ENCODE data around the gene OTULIN.

GRCh38 chr5:14748180-14748900 lies 83.8 kb downstream of the OTULIN start:
- no peak for TF ChIP-seq MYC (CRISPR knock-in tag; IDR thresholded peaks at IDR 0.05; ENCODE audit: borderline replicate concordance)
- no peak for TF ChIP-seq CHD2 (IDR thresholded peaks at IDR 0.05; ENCODE audit: low read depth, low read length)
- no peak for TF ChIP-seq CTCF (CRISPR knock-in tag; IDR thresholded peaks at IDR 0.05)
- TF ChIP-seq POLR2A (IDR thresholded peaks at IDR 0.05; ENCODE audit: insufficient read depth in 1 of 2, low read depth in 2 of 2, low read length in 2 of 2): no peak
- no peak for TF ChIP-seq FOXM1 (CRISPR knock-in tag; IDR thresholded peaks at IDR 0.05)
- TF ChIP-seq ZBTB34 (CRISPR knock-in tag; IDR thresholded peaks at IDR 0.05): no peak
- TF ChIP-seq E2F1 (CRISPR knock-in tag; IDR thresholded peaks at IDR 0.05): no peak
- TF ChIP-seq GABPA (IDR thresholded peaks at IDR 0.05; ENCODE audit: low read depth, low read length): no peak
- no peak for TF ChIP-seq GABPA (CRISPR knock-in tag; IDR thresholded peaks at IDR 0.05; ENCODE audit: low read depth)
- TF ChIP-seq AFF4 (CRISPR knock-in tag; IDR thresholded peaks at IDR 0.05): no peak
- TF ChIP-seq ARNT (IDR thresholded peaks at IDR 0.05): no peak
- no peak for TF ChIP-seq SMAD1 (CRISPR knock-in tag; IDR thresholded peaks at IDR 0.05; ENCODE audit: borderline replicate concordance, low read depth)
- TF ChIP-seq RELA (CRISPR knock-in tag; IDR thresholded peaks at IDR 0.05): no peak
- TF ChIP-seq MAZ (IDR thresholded peaks at IDR 0.05; ENCODE audit: borderline replicate concordance, low read depth, low read length): no peak
- no peak for TF ChIP-seq MAZ (CRISPR knock-in tag; IDR thresholded peaks at IDR 0.05; ENCODE audit: low read depth)

Measured in HepG2 (cell line).